Measurements from ENCODE around the gene BMP4.

DNA sequence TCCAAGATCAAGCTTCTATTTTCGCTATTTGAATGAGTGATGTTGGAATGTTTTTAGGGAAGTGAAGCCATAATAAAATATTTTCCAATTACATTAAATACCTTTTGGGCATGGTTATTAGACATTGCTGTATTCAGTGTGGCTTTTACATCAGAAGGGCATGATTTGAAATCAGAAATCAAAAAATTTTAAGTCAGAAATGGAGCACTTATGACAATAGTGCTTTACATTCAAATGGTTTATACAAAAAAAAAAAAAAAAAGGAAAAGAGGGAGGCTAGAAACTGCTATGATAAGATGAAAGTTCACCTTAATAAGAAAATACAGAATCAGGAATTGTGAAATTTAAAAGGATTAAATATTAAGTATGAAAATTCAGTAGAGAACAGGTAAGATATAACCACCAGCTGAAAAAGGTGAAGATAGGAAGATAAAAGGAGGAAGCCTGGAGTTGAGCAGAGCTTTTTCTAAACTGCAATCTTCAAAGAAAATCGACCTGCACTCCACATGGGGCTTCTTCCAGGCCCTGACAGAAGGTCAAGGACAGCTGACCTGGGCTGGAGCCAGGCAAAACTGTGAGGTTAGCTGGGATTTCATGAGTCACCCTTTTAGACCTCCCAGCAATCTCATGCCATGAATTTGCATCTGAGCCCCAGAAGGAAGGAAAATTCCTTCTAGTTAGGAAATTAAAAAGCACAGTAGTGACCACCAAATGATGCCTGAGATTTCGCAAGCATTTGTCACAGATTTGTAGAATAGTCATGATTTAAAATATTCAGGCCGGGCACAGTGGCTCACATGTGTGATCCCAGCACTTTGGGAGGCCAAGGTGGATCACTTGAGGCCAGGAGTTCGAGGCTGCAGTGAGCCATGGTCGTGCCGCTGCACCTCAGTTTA is 23.4 kb upstream of the BMP4 start:
- no peak for TF ChIP-seq EZH2 (IDR thresholded peaks at IDR 0.05; ENCODE audit: insufficient read depth, poor library complexity, severe bottlenecking)
- TF ChIP-seq EZH2phosphoT487 (IDR thresholded peaks at IDR 0.05; ENCODE audit: insufficient read depth, low read depth), result no peak

All from GM23248 (cell line).